Psoas muscle (tissue), 8 donors: ENCODE measurements around the gene PTPRM. TPM values are rescaled to one million over a fixed set of nuclear protein-coding genes. Genes with fewer than 3 reads are reported as not detected.

Experiments
- ATAC-seq, 4 donors: fragments of 200-7000 bp; cut with Tn5 transposase; one replicate each; pipeline ENCODE4 v1.9.1; 2020; ENCODE audit warnings: moderate library complexity in 3 of 4, mild to moderate bottlenecking in 2 of 4
- DNase-seq, 2 donors: peaks; one replicate each; pipeline ENCODE4 v3.0.0-alpha.2; 2020
- H3K27ac ChIP-seq: fragments of 200-600 bp; one replicate; pipeline ENCODE4 v1.8.0; 2022
- H3K27me3 ChIP-seq, 3 donors: fragments of 200-600 bp in 1 of 3; one replicate each; pipeline versions ENCODE4 v1.6.1 to v1.8.0; 2013 to 2022; ENCODE audit warnings: low read length in 2 of 3, mild to moderate bottlenecking in 2 of 3, moderate library complexity in 1 of 3; ENCODE audit not compliant: insufficient read depth in 3 of 3
- H3K36me3 ChIP-seq, 2 donors: fragments of 200-600 bp in 1 of 2; one replicate each; pipeline versions ENCODE4 v1.6.1 to v1.8.0; 2013 to 2022; ENCODE audit warnings: low read depth in 1 of 2, mild to moderate bottlenecking in 1 of 2, moderate library complexity in 1 of 2; ENCODE audit not compliant: insufficient read depth in 1 of 2
- H3K4me1 ChIP-seq: fragments of 200-600 bp; one replicate; pipeline ENCODE4 v1.8.0; 2022
- H3K4me3 ChIP-seq: fragments of 200-600 bp; one replicate; pipeline ENCODE4 v1.8.0; 2022; ENCODE audit warnings: mild to moderate bottlenecking
- H3K9me3 ChIP-seq: fragments of 200-600 bp; one replicate; pipeline ENCODE4 v1.8.0; 2022
- CTCF ChIP-seq: fragments of 200-600 bp; IDR thresholded peaks from one replicate; pipeline ENCODE4 v1.8.0; 2022; ENCODE audit warnings: antibody characterized with exemption
- WGBS, 3 donors: extraction: QIAGEN DNeasy Blood & Tissue Kit; methylation state at CpG; one replicate each; pipeline versions ENCODE4 v1.1.6 to v1.1.7; 2013; 5-methylcytosine and 5-hydroxymethylcytosine counted together
- intact Hi-C, 2 donors: fragments of 100-400 bp; cut with DNase I; formaldehyde crosslinking; loops; one replicate each; pipeline versions ENCODE4 v1.11.0 to v1.14.2; 2022
- polyA plus RNA-seq, 3 donors: library from polyadenylated mRNA; stranded (reverse); fragments of 200-250 nt; gene quantifications; one replicate each; pipeline ENCODE4 v1.2.3, GENCODE V29; 2013
- total RNA-seq, 4 donors: library from RNA; stranded (reverse); fragmentation: NEBNext Ultra II Directional in 2 of 4; extraction: Animal tissue kit (Norgen Biotek cat#: 25700) in 2 of 4; gene quantifications; one replicate each; pipeline versions ENCODE4 v1.2.1 to v1.2.4, GENCODE V29; 2021 to 2023
- donor health status: healthy with polysubstance abuse.
- donor health status: DM: no; HTN: no; CAD: no; lungs with moderate emphysema.
- donor health status: Bipolar disorder and iron deficiency.
- donor health status: healthy.
- donor health status: DM: yes; HTN: yes; CAD: no.
- donor health status: DM: no; HTN: no; CAD: no.
- donor health status: DM: no; HTN: no; CAD: no.
- donor health status: DM: yes; HTN: yes; CAD: no.

PTPRM gene
- total and polyA plus RNA-seq, 7 donors: 27.4 to 78.9 (median 39.0) TPM

GRCh38 chr18:8389391-8390340 lies 822.5 kb downstream of the PTPRM start:
- H3K27me3 ChIP-seq: no peaks in the 10 kb centered on the region
- H3K9me3 ChIP-seq: no peaks in the 10 kb centered on the region
- no peaks in the 10 kb centered on the region for H3K4me1 ChIP-seq
- ATAC-seq (peak; percentile 75 to 88 (median 86)), DNase-seq (peak; percentile 59 to 76)
- no peak overlapping the region for H3K27ac ChIP-seq
- peaks cover 6 to 95% of the 10 kb centered on the region in 2 donors for H3K36me3 ChIP-seq
- peak; percentile 77 for TF ChIP-seq CTCF
- no peak overlapping the region for H3K4me3 ChIP-seq
- intact Hi-C loops: loop anchor here (5.0 to 10.0 kb wide), 3 partner anchors 305 to 1117 kb away; no protein-coding TSS in a partner anchor
- 70 to 72% (median 70%) methylated on average over 14 of the region's 14 CpGs for WGBS, 3 donors

- no peak for DNase-seq
- intact Hi-C loops: loop anchor here in 1 of 2 donors (10.0 kb wide), 1 partner anchor 306 kb away; no protein-coding TSS in a partner anchor
- no peaks in the 10 kb centered on the region for H3K4me1 ChIP-seq
- 84 to 88% (median 87%) methylated on average over 2 of the region's 2 CpGs for WGBS, 3 donors
- H3K27ac ChIP-seq: no peak overlapping the region
- no peaks in the 10 kb centered on the region for H3K27me3 ChIP-seq
- ATAC-seq: no peak
- no peaks in the 10 kb centered on the region for H3K9me3 ChIP-seq
- peaks cover 6 to 96% of the 10 kb centered on the region in 2 donors for H3K36me3 ChIP-seq
- no peak overlapping the region for H3K4me3 ChIP-seq
- no peak for TF ChIP-seq CTCF
These were observed 824.0 kb downstream of the PTPRM start for GRCh38 chr18:8391068-8391467.

- no peak overlapping the region for H3K27ac ChIP-seq
- H3K27me3 ChIP-seq: no peaks in the 10 kb centered on the region
- 82 to 94% (median 93%) methylated on average over 7 of the region's 7 CpGs for WGBS, 3 donors
- no peak overlapping the region for H3K4me3 ChIP-seq
- intact Hi-C loops: loop anchor here in 1 of 2 donors (10.0 kb wide), 1 partner anchor 311 kb away; no protein-coding TSS in a partner anchor
- ATAC-seq: no peak
- H3K36me3 ChIP-seq: peaks cover 0 to 84% of the 10 kb centered on the region in 2 donors
- DNase-seq: no peak
- no peak for TF ChIP-seq CTCF
- no peaks in the 10 kb centered on the region for H3K4me1 ChIP-seq
- no peaks in the 10 kb centered on the region for H3K9me3 ChIP-seq
These were observed 829.1 kb downstream of the PTPRM start for GRCh38 chr18:8396254-8396653.

- peaks cover 0 to 76% of the 10 kb centered on the region in 2 donors for H3K36me3 ChIP-seq
- no peak for DNase-seq
- intact Hi-C loops: loop anchor here in 1 of 2 donors (10.0 kb wide), 1 partner anchor 312 kb away; no protein-coding TSS in a partner anchor
These were observed 829.9 kb downstream of the PTPRM start for GRCh38 chr18:8397034-8397433.

More at GRCh38 chr18:8397034-8397433, 829.9 kb downstream of the PTPRM start:
- H3K27me3 ChIP-seq: no peaks in the 10 kb centered on the region
- no peaks in the 10 kb centered on the region for H3K4me1 ChIP-seq
- TF ChIP-seq CTCF: no peak
- no peak overlapping the region for H3K27ac ChIP-seq
- H3K4me3 ChIP-seq: no peak overlapping the region
- H3K9me3 ChIP-seq: no peaks in the 10 kb centered on the region
- WGBS, 3 donors: 72 to 83% (median 75%) methylated on average over 12 of the region's 12 CpGs
- ATAC-seq: no peak
